Measurements from ENCODE around the gene CASP9.

Gene CASP9

DNA sequence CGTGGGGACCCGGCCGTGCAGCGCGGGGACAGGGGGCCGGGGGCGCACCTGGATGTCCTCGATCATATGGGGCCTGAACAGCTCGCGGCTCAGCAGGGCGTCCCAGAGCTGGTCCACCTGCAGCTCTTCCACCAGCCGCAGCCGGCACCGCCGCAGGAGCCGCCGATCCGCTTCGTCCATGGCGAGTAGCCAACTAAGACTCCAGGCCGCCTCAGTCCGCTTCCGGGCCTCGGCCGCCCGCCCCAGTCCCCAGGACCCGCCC lies at the start of gene CASP9:
Gene CASP9, minus strand, starts transcription at position 195 of the 262 bp plus-strand sequence. Its CDS starts 15 bp downstream, at position 180.
- no peak for DNase-seq

DNA sequence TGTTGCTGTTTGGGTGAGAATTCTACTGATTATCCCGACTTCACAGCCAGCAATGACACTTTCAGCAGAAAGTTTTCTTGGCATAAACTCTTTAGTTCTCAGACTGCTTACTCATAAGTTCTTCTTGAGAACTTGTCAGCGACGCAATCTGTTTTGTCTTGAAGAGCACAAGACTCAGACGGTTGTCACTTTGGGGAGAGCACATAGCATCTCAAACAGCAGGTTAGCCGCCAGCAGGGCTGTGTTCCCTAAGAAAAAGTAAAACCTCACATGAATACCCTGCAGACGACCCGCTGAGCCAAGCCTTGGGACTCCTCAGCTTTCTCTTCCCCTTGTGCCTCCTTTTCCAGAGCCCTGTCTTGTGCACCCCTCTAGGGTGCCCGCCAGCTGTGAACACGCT lies 49.5 kb upstream of the CASP9 start:
- DNase-seq, result no peak

DNA sequence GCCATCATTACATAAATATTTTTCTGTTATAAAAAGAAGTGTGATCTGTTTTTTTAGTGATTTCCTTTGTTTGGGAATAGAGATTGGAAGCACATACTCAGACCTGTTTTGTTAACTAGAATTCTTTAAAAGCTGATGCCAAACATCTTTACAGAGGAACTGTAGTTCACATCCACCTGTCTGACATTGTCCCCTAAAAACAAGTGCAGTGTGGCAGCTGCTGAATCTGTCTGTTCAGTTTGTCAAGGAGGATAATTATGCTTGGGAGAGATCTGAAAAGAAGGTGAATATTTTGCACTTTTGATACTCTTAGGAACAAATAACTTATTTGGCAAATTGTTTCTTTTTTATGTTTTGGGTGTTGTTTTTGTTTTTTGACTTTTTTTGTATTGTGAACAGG lies 47.3 kb upstream of the CASP9 start:
- no peak for DNase-seq

DNA sequence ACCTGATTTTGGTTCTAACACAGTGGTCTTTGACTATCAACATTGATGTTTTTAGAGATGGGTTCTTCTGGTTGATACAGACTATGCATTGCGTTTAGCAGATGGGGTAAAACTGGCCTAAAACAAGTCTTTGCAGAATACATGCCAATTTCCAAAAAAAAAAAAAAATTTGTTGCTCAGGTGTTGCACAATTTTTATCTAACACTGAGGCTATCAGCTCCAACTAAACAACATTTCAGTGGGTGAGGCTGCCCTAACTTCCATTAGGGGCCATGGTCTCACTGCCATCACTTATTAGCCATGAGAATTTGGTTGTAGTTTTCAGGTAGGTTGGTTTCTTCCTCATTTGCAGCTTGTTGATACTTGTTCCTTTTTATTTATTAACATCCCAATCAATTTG lies 46.8 kb upstream of the CASP9 start:
- no peak for DNase-seq

DNA sequence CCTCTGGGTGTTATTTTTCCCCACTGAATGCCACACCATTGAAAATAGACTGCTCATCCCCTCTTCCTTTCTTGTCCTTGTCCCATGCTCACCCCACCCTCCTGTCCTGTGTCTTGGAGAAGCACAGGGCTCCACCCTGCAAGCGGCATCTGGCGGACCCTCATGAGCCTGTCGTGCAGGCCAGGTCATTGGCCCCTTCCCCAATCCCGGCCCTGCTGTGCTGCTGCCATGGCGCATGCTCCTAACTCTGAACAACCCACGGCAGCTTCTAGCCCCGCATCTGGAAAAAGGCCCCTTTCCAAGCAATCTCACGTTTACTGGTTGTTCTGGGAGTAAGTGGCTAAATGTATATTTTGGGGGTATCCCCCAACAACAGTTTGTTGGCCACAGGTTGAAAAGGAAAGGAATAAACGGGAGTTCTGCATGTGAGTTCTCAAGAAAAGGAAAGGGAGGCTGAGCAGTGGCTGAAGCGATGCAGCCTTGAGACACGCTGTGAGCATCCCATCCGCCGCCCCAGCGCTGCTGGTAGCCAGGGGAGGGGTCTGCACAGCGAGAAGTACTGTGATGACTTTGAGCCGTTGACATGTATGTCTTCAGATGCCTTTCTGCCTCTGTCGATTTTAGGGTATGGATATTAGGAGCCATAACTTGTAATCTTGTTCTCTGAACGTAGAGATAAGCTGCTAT lies 44.5 kb upstream of the CASP9 start:
- no peak for DNase-seq

DNA sequence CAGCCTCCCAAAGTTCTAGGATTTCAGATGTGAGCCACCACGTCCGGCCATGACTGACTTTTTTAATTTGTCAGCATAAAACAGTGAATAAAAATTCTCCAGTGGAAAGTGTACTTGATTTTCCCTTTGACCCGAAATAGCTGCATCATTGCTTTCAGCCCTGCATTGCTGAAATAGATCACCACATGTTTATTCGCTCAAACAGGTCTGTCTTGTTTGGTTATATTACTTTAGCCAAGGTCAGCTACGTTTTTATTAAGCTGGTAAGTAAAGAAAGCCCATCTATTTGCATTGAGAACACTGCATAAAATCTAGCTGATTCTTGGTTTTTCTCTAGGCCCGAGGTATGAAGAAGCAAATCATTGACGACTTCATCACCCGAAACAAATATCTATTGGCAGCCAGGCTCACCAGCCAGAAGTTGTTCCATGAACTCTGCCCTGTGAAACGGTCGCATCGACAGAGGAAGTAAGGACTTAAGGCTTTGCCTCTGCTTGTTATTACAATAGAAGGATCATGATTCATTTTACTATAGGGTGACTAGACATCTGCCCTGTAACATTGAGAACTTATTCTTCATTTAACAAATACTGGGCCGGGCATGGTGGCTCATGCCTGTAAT lies 35.3 kb upstream of the CASP9 start:
- no peak for DNase-seq

DNA sequence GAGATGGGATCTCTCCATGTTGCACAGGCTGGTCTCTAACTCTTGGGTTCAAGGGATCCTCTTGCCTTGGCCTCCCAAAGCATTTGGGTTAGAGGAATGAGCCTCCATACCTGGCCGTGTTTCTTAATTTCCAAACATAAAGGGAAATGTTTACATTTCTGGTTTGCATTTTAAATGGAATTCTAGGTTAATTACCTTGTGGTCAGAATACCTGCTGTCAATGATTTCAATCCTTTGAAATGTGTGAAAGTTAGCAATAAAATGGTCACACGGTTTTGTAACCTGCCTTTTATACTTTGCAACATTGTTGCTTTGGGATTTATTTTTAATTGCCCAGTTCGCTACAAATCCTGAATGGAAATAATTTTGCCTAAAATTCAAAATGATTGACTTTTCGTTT lies 34.5 kb upstream of the CASP9 start:
- DNase-seq, result no peak

DNA sequence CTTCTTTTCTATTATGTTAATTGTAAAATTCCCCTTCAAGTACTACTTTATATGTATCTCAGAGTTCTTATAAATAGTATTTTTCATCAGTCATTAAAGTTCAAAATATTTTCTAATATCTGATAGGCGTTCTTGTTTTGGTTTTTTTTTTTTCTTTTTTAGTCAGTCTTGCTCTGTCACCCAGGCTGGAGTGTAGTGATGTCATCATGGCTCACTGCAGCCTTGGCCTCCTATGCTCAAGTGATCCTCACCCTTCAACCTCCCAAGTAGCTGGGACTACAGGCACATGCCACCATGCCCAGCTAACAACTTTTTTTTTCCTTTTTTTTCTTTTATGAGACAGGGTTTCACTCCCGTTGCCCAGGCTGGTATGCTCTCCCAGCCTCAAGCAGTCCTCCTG lies 33.6 kb upstream of the CASP9 start:
- no peak for DNase-seq

DNA sequence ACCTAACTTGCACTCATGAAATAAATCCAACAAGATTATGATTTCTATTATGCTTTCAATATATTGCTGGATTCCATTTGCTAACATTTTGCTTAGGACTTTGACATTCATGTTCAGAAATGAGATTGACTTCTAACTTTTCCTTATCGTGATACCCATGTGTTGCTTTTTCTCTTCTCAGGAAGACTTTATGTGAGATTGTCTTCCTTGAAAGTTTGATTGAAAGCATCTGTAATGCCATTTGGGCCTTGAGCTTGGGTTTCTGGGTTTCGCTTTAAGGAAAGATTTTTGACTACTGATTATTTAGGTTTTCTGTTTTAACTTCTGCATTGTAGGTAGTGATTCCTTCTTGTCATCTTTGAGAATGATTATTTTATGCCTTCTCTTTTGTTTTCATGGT lies 33.0 kb upstream of the CASP9 start:
- DNase-seq, result no peak

DNA sequence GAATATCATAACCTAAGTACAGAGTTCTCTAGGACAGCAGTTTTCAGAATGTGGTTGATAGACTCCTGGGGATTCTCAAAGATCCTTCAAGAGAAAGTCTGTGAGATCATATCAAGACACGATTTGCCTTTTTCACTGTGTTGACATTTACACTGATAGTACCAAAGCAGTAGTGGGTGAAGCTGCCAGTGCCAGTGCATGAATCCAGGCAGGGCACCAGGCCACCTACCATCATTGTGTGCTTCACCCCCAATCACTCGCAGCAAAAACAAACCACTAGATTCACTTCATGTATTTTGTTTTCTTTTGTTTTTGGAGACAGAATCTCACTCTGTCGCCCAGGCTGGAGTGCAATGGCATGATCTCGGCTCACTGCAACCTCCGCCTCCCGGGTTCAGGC lies 26.6 kb upstream of the CASP9 start:
- DNase-seq, result no peak

DNA sequence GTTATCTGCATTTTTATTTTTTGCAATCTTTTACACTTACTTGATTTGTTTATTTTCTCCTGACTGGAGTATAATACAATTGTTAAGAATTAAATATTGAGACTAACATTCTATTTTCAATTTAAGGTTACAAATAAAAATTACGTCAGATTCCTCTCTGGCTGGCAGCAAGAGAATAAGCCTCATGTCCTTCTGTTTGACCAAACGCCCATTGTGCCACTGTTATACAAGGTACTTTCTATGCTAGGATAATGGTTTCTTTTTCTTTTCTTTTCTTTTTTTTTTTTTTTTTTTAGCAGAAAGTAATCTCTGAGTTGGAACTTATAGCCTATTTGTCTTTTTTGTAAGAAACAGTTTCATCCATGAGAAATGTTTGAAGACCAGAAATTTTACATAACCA lies 22.6 kb upstream of the CASP9 start:
- no peak for DNase-seq

DNA sequence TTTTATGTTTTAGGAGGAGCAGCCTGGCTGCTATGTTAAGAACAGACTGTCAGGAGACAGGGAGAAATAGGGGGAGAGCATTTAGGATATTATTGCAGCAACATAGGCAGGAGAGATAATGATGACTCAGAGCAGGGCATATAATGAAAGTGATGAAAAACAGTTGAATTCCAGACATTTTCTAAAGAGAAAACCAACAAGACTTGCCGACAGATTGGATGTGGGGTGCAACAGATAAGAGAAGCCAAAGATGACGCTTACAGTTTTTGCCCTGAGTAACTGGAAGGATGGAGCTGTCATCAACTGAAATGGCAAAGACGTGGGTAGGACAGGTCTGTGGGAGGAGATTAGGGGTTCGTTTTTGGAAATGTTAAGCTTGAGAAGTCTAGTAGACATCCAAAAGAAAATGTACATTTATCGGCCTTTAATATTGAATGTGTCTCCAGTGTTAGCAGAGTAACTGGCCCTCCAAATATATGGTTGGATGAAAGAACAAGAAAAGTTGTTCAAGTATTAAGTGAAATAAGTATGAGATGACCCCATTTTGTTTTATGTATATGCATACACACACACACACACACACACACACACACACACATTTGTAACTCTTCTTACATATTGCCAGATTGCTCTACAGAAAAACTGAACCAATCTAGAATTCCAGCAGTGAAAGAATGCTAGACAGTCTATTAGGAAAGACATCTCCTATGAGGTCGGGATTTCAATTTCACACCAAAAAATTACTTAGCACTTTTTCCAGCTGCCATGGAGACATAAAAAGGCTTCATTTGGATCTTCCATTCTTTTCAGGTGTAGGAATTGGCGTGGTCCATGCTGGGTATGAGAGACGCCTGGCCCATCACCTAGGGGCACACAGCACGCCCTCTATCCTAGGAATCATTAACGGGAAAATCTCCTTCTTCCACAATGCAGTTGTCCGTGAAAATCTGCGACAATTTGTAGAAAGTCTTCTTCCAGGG lies 19.9 kb upstream of the CASP9 start:
- DNase-seq, result no peak

DNA sequence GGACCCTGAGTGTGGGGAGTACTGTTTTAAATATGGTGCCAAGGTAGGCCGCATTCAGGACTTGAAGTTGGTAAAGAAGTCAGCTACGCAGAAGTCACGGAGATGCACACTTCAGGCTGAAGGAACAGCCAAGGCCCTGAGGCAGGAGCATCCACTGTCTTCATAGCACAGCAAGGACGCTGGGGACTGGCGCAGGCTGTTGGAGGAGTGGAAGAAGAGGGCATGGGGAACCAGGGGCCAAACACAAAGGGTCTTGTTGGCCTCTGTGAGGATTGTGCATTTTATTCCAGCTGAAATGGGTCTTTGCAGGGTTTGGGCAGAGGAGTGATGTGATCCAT lies 19.2 kb upstream of the CASP9 start:
- no peak for DNase-seq

DNA sequence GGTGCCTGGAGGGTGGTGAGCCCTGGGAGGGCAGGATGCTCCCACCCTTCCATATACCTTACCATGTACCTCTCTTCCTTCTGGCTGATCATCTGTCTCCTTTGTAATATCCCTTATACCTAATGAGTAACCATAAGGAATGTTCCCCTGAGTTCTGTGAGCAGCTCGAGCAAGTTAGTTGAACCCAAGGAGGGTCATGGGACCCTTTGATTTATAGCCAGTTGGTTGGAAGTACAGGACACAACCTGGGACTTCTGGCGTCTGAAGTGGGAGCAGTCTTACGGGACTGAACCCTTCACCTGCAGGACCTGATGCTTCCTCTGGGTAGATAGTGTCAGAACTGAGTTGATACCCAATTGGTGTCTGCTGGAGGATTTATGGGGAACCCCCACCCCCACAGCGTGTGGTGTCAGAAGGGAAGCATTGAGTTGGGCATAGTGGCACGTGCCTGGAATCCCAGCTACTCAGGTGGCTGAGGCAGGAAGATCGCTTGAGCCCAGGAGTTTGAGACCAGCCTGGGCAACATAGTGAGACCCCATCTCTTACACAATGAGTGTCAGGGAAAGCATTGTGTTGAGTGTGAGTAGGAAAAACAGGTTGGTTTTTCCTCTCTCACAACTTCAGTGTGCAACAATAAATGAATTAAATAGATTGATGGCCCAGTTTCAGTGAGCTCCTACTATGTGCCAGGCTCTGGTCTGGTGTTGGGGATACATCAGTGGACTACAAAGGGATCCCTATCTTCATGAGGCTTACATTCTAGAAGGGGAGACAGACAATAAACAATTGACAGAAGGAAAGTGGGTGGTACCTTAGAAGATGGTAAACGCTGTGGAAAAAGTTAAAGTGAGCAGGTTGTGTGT lies 18.6 kb upstream of the CASP9 start:
- no peak for DNase-seq

DNA sequence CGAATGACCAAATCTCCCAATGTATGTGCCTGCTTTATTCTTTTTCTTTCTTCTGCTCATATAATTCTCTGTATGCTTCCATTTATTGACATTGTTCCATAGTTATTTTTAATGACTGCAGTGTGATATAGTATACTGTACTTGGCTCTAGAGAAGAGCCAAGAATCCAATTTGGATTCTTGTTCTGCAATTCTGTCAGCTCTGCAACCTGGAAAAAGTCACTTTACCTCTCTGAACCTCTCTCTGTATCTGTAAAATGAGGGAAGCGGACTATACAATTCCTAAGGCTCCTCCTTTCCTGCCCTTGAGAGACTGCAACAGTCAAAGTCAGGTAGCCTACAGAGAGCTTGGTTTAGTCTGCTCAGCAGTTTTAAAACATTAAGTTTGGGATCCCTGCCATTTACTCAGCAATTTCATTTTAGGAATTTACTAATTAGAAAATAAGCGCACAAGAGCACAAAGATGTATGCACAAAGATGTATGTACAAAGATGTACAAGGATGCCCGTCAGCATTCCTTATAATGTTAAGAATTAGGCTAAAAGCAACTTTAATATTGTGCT lies 17.3 kb upstream of the CASP9 start:
- no peak for DNase-seq

DNA sequence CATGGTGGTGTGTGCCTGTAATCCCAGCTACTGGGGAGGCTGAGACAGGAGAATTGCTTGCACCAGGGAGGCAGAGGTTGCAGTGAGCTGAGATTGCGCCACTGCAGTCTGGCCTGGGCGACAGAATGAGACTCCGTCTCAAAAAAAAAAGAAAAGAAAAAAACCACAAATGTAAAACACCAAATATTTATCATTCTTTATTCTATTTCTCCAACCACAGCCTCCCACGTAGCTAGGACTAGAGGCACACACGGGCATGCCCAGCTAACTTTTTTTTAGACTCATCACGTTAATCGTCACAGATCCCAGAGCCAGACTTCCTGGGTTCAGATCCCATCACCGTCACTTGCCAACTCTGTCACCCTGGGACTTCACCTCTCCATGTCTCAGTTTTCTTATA lies 16.2 kb upstream of the CASP9 start:
- DNase-seq, result no peak

DNA sequence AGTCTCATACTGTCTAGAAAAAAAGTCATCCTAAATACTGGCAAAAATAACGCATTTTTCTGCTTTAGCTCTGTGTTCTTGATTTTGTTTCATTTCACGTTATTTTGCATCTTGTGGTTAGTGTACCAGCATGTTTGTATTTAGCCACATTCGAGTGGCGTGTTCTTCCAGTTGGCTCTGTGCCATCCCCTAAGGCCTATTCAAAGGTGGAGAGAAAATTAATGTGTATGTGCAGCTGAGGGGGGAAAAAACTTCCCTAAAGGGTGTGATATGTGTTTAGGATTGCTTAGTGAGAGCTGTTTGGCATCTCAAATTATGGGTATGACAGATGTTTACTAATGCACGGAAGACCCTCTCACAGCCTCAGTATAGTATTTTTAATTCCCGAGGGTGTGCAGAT lies 14.8 kb upstream of the CASP9 start:
- no peak for DNase-seq

DNA sequence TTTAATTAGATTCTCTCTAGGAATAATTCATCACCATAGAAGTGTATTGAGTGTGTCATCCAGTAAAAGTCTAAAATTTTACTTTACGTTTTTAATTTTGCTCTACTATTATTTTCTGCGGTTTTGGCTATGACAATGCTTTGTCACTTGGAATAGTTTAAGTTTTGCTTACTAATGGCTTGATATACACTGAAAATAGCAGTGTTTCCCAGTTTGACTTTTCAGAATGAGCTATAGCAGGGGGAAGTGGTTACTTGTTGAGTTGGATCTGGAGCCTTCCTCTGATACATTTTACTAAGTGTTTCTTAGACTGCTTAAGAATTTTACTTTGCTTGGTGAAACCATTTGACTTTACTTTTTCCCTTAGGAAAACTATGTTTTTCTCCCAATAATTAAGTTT lies 7.7 kb upstream of the CASP9 start:
- no peak for DNase-seq

DNA sequence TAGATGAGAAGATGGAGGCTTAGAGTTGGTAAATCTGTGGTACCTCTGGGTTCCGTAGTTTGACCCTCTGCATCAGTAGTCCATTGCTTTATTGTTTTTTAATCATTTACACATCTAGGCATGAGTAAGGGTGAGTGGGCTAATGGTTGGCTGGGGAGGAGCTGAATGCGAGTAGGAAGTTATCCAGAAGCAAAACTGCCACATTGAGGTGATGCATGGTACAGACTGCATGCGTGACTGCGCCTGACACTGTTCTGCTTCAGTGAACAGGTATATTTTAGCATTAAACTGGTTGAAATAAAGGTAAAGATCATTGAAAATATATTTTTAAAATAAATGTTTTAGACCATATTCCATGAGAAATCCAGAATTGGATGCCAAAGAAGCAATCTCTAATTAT lies 7.0 kb upstream of the CASP9 start:
- DNase-seq, result no peak

DNA sequence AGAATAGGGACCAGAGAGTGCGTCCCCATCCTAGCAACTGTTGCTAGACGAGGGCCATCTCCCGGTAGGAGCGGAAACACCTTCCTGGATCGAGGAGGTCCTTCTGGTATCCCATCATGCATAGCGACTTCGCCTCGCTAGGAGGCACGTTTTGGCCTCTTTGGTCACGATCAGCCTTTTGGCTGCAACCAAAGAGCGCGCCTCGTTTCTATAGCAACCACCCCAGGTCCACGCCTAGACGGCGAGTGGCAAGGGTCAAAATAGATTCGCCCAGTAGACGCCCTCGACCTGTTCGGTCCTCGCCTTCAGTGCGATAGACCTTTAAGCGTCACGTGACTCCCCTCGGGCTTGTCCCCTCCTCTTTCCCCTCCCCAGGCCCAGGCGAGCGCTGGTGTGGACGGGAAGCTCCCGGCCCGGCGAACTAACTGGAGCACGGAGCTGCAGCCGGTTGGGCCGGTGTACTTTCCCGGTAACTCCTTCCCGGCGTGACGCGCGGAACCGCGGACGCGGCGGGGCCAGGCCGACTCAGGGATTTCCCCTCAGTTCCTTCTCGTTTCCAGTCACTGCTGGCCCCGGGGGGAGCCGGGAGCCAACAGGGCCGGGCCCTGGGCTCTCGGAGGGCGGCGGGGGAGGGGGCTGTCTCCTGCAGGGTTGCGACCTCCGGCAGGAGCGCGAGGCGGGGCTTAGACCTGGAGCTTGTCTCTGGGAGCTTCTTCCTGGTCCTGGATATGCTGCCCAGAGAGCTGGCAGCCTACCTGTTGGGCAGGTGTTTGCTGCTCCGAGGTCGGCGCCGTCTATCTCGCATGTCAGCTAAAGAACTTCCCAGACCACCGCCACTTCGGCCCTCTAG lies 2.7 kb upstream of the CASP9 start, which contains the start of gene DNAJC16:
Gene DNAJC16, plus strand, starts transcription at position 359 of the 850 bp plus-strand sequence. CDS start 2,258 bp downstream, outside the sequence.
- peak; percentile 87 to 93 (median 90) for DNase-seq

DNA sequence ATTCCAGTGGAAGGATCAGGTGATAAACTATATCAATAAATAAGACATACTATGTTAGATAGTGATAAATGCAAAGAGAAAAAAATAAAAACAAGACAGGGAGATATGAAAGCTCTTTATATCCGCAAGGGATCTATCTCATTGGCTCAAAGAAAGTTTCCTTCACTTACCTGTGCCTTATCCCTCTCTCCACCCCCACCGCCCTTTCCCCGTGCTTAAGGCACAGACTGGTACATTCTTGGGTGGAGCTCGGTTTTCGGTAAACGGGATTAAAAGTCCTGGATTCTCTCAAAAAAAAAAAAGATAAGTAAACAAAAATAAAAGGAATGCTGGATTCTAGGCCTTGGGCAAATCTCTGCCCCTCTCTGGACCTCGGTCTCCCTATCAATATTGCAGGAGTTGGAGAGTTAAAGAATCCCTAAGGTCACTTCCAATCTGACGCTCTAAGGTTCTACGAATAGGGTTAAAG lies 2.0 kb upstream of the CASP9 start:
- DNase-seq, result no peak

Measured in activated CD4-positive, CD25-positive, alpha-beta regulatory T cell (primary cell).